ENCODE data around the gene NSFL1C. TPM values are rescaled to one million over a fixed set of nuclear protein-coding genes. Genes with fewer than 3 reads are reported as not detected.

NSFL1C gene
- 64.0 TPM for total RNA-seq
- 10 to 100 TPM; 80.4 to 95.8 (median 91.2) TPM for polyA plus RNA-seq

DNA sequence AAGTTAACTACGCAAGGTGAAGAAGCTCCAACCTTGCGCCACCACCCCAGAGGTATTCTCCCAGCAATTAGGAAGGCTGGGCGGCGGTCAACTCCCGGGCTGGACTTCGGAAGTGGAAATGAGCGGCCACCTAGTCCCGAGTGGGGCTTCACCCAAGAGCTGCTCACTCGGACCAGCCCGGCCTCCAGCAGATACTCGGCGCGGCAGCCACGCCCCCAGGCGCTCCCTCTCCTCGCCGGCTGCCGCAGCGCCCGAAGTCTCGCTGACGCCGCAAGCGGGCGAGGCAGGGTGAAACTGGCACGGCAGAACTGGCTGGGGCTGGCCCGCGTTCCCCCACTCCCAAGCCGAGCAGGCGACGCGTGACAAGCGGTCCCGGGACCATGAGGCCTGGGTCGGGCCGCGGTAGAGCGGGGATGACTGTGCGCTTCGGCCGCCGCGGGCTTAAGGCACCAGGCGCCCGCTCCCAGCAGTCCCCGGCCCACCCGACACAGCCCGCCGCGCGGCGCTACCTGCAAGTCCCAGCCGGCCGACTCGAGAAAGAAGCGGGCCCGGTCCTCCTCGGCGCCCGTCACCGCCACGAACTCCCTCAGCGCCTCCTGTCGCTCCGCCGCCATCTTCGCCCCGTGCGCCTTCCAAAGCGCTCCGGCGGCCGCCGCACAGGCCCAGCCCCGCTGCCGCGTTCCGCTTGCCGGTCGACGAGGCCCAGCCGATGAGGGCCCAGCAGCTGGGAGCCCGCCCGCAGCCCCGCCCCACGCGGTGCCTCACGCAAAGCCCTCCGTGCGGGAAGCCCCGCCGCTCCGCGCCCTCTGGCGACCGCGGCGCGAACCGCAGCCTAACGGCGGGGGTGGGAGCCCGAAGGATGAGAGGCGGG lies at the start of gene NSFL1C:
Gene NSFL1C, minus strand, starts transcription at position 639 of the 871 bp plus-strand sequence. Its CDS starts 25 bp downstream, at position 614.
- peak within 1 kb of the TSS; percentile 84 for H3K4me3 ChIP-seq (ENCODE audit: low read depth, low read length)
- peaks cover 8% of the 10 kb centered on the region for H3K27me3 ChIP-seq (ENCODE audit: control insufficient read depth, insufficient read depth, low read length)
- peak within 1 kb of the TSS; percentile 42 to 94 (median 80) for H3K27ac Mint-ChIP-seq
- H3K4me3 Mint-ChIP-seq: peak within 1 kb of the TSS; percentile 87 to 94 (median 90)
- H3K27ac ChIP-seq (ENCODE audit: insufficient read depth, low read length, poor library complexity, severe bottlenecking): peak within 1 kb of the TSS; percentile 87
- no peaks in the 10 kb centered on the region for H3K9me3 ChIP-seq (ENCODE audit: control insufficient read depth in 2 of 2, low read length in 2 of 2)
- H3K4me1 ChIP-seq (ENCODE audit: control insufficient read depth, insufficient read depth, low read length, poor library complexity, severe bottlenecking): peaks cover 34% of the 10 kb centered on the region
- H3K4me1 Mint-ChIP-seq: peaks cover 13 to 54% (median 37%) of the 10 kb centered on the region in 4 donors
- peak; percentile 98 for ATAC-seq (ENCODE audit: low read depth in 2 of 2)
- peaks cover 23% of the 10 kb centered on the region for H3K36me3 ChIP-seq (ENCODE audit: control insufficient read depth, insufficient read depth, low read length)
- DNase-seq: peak; percentile 95 to 97 (median 96)
- H3K27me3 Mint-ChIP-seq: peaks cover 13% of the 10 kb centered on the region
- no peaks in the 10 kb centered on the region for H3K9me3 Mint-ChIP-seq
- peaks cover 5% of the 10 kb centered on the region for H3K36me3 Mint-ChIP-seq

DNA sequence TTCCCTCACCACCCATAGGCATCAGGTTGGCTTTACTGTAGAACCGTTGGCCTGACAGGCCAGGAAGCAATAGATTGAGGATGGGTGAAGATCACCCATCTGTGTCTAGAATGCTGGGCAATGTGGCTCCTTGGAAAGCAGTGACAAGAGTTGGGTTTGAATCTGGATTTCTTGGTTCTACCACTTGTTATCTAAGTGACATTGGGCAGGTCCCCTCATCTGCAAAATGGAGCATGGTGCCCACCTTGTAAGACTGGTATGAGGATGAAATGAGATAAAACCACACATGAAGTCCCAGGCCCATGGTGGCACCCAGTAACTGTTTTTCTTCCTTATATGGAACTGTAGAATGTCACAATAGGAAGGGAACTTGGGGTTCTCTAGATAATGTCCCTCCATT lies 47.2 kb upstream of the NSFL1C start:
- no peak overlapping the region for H3K27ac ChIP-seq (ENCODE audit: insufficient read depth, low read length, poor library complexity, severe bottlenecking)
- H3K27ac Mint-ChIP-seq: no peak overlapping the region
- H3K4me3 ChIP-seq (ENCODE audit: low read depth, low read length): no peak overlapping the region
- H3K4me1 ChIP-seq (ENCODE audit: control insufficient read depth, insufficient read depth, low read length, poor library complexity, severe bottlenecking): no peaks in the 10 kb centered on the region
- H3K9me3 Mint-ChIP-seq: peaks cover 0 to 9% (median 3%) of the 10 kb centered on the region in 7 donors
- ATAC-seq (ENCODE audit: low read depth in 2 of 2) (no peak), DNase-seq (no peak)
- H3K27me3 ChIP-seq (ENCODE audit: control insufficient read depth, insufficient read depth, low read length): peaks cover 8% of the 10 kb centered on the region
- no peaks in the 10 kb centered on the region for H3K36me3 ChIP-seq (ENCODE audit: control insufficient read depth, insufficient read depth, low read length)
- H3K9me3 ChIP-seq (ENCODE audit: control insufficient read depth in 2 of 2, low read length in 2 of 2): peaks cover 5 to 9% of the 10 kb centered on the region in 2 experiments
- no peak overlapping the region for H3K4me3 Mint-ChIP-seq
- peaks cover 0 to 4% (median 0%) of the 10 kb centered on the region in 4 donors for H3K4me1 Mint-ChIP-seq
- H3K27me3 Mint-ChIP-seq: peaks cover 5% of the 10 kb centered on the region
- H3K36me3 Mint-ChIP-seq: no peaks in the 10 kb centered on the region

GRCh38 chr20:1509237-1509636 lies 42.6 kb upstream of the NSFL1C start:
- H3K27ac ChIP-seq (ENCODE audit: insufficient read depth, low read length, poor library complexity, severe bottlenecking): no peak overlapping the region
- Mint-ChIP-seq H3K4me3 (no peak overlapping the region), H3K36me3 (no peaks in the 10 kb centered on the region), H3K27me3 (peaks cover 14% of the 10 kb centered on the region), H3K9me3 (peaks cover 0 to 7% (median 3%) of the 10 kb centered on the region in 7 donors), H3K4me1 (peaks cover 0 to 4% (median 0%) of the 10 kb centered on the region in 4 donors), H3K27ac (no peak overlapping the region)
- peaks cover 7% of the 10 kb centered on the region for H3K27me3 ChIP-seq (ENCODE audit: control insufficient read depth, insufficient read depth, low read length)
- H3K4me3 ChIP-seq (ENCODE audit: low read depth, low read length): no peak overlapping the region
- no peaks in the 10 kb centered on the region for H3K36me3 ChIP-seq (ENCODE audit: control insufficient read depth, insufficient read depth, low read length)
- peak; percentile 45 to 74 for ATAC-seq (ENCODE audit: low read depth in 2 of 2)
- H3K4me1 ChIP-seq (ENCODE audit: control insufficient read depth, insufficient read depth, low read length, poor library complexity, severe bottlenecking): no peaks in the 10 kb centered on the region
- H3K9me3 ChIP-seq (ENCODE audit: control insufficient read depth in 2 of 2, low read length in 2 of 2): peaks cover 5 to 9% of the 10 kb centered on the region in 2 experiments
- peak in 2 of 3 donors; percentile 29 to 52 for DNase-seq

GRCh38 chr20:1508574-1508973 lies 41.9 kb upstream of the NSFL1C start:
- no peak for ATAC-seq (ENCODE audit: low read depth in 2 of 2)
- no peak overlapping the region for H3K27ac ChIP-seq (ENCODE audit: insufficient read depth, low read length, poor library complexity, severe bottlenecking)
- H3K4me3 ChIP-seq (ENCODE audit: low read depth, low read length): no peak overlapping the region
- H3K4me3 Mint-ChIP-seq: no peak overlapping the region
- H3K27me3 Mint-ChIP-seq: peaks cover 14% of the 10 kb centered on the region
- no peaks in the 10 kb centered on the region for H3K4me1 ChIP-seq (ENCODE audit: control insufficient read depth, insufficient read depth, low read length, poor library complexity, severe bottlenecking)
- H3K9me3 ChIP-seq (ENCODE audit: control insufficient read depth in 2 of 2, low read length in 2 of 2): peaks cover 5 to 7% of the 10 kb centered on the region in 2 experiments
- no peak for DNase-seq
- peaks cover 0 to 6% (median 3%) of the 10 kb centered on the region in 4 donors for H3K4me1 Mint-ChIP-seq
- no peaks in the 10 kb centered on the region for H3K36me3 ChIP-seq (ENCODE audit: control insufficient read depth, insufficient read depth, low read length)
- no peaks in the 10 kb centered on the region for H3K36me3 Mint-ChIP-seq
- peaks cover 7% of the 10 kb centered on the region for H3K27me3 ChIP-seq (ENCODE audit: control insufficient read depth, insufficient read depth, low read length)
- no peak overlapping the region for H3K27ac Mint-ChIP-seq
- peaks cover 0 to 6% (median 2%) of the 10 kb centered on the region in 7 donors for H3K9me3 Mint-ChIP-seq

GRCh38 chr20:1507276-1507675 lies 40.6 kb upstream of the NSFL1C start:
- DNase-seq (no peak), ATAC-seq (ENCODE audit: low read depth in 2 of 2) (no peak)
- Mint-ChIP-seq H3K27ac (no peak overlapping the region), H3K4me1 (peaks cover 2 to 8% (median 6%) of the 10 kb centered on the region in 4 donors), H3K9me3 (peaks cover 0 to 2% (median 0%) of the 10 kb centered on the region in 7 donors), H3K27me3 (peaks cover 24% of the 10 kb centered on the region), H3K36me3 (peaks cover 2% of the 10 kb centered on the region), H3K4me3 (no peak overlapping the region)
- Histone ChIP-seq H3K9me3 (ENCODE audit: control insufficient read depth in 2 of 2, low read length in 2 of 2) (peaks cover 2 to 6% of the 10 kb centered on the region in 2 experiments), H3K4me1 (ENCODE audit: control insufficient read depth, insufficient read depth, low read length, poor library complexity, severe bottlenecking) (no peaks in the 10 kb centered on the region), H3K36me3 (ENCODE audit: control insufficient read depth, insufficient read depth, low read length) (no peaks in the 10 kb centered on the region), H3K27me3 (ENCODE audit: control insufficient read depth, insufficient read depth, low read length) (peaks cover 16% of the 10 kb centered on the region), H3K4me3 (ENCODE audit: low read depth, low read length) (no peak overlapping the region), H3K27ac (ENCODE audit: insufficient read depth, low read length, poor library complexity, severe bottlenecking) (no peak overlapping the region)

DNA sequence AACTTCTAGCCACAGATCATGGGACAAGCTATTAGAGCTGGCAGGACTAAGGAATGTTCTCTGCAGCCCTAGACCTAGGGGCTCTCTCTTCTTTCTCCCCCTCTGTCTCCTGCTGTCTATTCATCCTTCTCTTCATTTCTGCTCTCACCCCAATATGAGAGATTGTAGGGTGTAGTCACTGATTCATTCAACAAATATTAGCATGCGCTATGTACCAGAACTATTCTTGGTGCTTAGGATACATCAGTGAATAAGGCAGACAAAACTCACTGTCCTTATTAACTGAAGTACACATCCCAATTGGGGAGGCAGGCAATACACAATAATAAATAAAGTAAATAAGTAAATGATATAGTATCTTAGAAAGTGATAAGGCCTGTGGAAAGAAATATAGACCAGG lies 39.2 kb upstream of the NSFL1C start:
- Histone ChIP-seq H3K9me3 (ENCODE audit: control insufficient read depth in 2 of 2, low read length in 2 of 2) (peaks cover 3 to 6% of the 10 kb centered on the region in 2 experiments), H3K4me1 (ENCODE audit: control insufficient read depth, insufficient read depth, low read length, poor library complexity, severe bottlenecking) (no peaks in the 10 kb centered on the region), H3K27ac (ENCODE audit: insufficient read depth, low read length, poor library complexity, severe bottlenecking) (no peak overlapping the region), H3K36me3 (ENCODE audit: control insufficient read depth, insufficient read depth, low read length) (no peaks in the 10 kb centered on the region), H3K27me3 (ENCODE audit: control insufficient read depth, insufficient read depth, low read length) (peaks cover 23% of the 10 kb centered on the region), H3K4me3 (ENCODE audit: low read depth, low read length) (no peak overlapping the region)
- H3K9me3 Mint-ChIP-seq: peaks cover 0 to 2% (median 0%) of the 10 kb centered on the region in 7 donors
- H3K27ac Mint-ChIP-seq: no peak overlapping the region
- ATAC-seq (ENCODE audit: low read depth in 2 of 2) (no peak), DNase-seq (no peak)
- H3K27me3 Mint-ChIP-seq: peaks cover 38% of the 10 kb centered on the region
- no peak overlapping the region for H3K4me3 Mint-ChIP-seq
- H3K36me3 Mint-ChIP-seq: peaks cover 4% of the 10 kb centered on the region
- H3K4me1 Mint-ChIP-seq: peaks cover 2 to 8% (median 6%) of the 10 kb centered on the region in 4 donors

GRCh38 chr20:1505361-1505760 lies 38.7 kb upstream of the NSFL1C start:
- Histone ChIP-seq H3K36me3 (ENCODE audit: control insufficient read depth, insufficient read depth, low read length) (no peaks in the 10 kb centered on the region), H3K4me3 (ENCODE audit: low read depth, low read length) (no peak overlapping the region), H3K4me1 (ENCODE audit: control insufficient read depth, insufficient read depth, low read length, poor library complexity, severe bottlenecking) (no peaks in the 10 kb centered on the region), H3K9me3 (ENCODE audit: control insufficient read depth in 2 of 2, low read length in 2 of 2) (peaks cover 3 to 6% of the 10 kb centered on the region in 2 experiments), H3K27ac (ENCODE audit: insufficient read depth, low read length, poor library complexity, severe bottlenecking) (no peak overlapping the region), H3K27me3 (ENCODE audit: control insufficient read depth, insufficient read depth, low read length) (peaks cover 28% of the 10 kb centered on the region)
- DNase-seq: no peak
- Mint-ChIP-seq H3K4me3 (no peak overlapping the region), H3K27ac (no peak overlapping the region), H3K9me3 (peaks cover 0 to 2% (median 0%) of the 10 kb centered on the region in 7 donors), H3K36me3 (peaks cover 4% of the 10 kb centered on the region), H3K4me1 (peaks cover 2 to 8% (median 6%) of the 10 kb centered on the region in 4 donors), H3K27me3 (peaks cover 43% of the 10 kb centered on the region)
- no peak for ATAC-seq (ENCODE audit: low read depth in 2 of 2)
